NB4 (cell line): ENCODE results near the gene GAL3ST1.

ENCODE experiments used
- POLR2A ChIP-seq: IDR thresholded peaks from 2 replicates; pipeline ENCODE4 v1.6.1; 2011; ENCODE audit warnings: mild to moderate bottlenecking; ENCODE audit not compliant: insufficient read length; ENCODE audit errors: extremely low read depth
- TF ChIP-seq, protein P1 (sequence below): IDR thresholded peaks from one replicate; pipeline ENCODE4 v1.5.1; 2012; ENCODE audit warnings: low read depth, low read length

DNA sequence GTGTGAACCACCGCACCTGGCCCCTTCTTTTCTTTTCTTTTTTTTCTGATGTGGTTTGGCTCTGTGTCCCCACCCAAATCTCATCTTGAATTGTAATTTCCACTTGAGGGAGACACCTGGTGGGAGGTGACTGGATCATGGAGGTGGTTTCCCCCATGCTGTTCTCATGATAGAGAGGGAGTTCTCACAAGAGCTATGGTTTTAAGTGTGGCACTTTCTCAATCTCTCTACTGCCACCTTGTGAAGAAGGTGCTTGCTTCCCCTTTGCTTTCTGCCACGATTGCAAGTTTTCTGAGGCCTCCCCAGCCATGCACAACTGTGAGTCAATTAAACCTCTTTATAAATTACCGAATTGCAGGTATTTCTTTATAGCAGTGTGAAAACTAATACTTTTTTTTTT is 27.6 kb upstream of the GAL3ST1 start:
- TF ChIP-seq, protein P1, sequence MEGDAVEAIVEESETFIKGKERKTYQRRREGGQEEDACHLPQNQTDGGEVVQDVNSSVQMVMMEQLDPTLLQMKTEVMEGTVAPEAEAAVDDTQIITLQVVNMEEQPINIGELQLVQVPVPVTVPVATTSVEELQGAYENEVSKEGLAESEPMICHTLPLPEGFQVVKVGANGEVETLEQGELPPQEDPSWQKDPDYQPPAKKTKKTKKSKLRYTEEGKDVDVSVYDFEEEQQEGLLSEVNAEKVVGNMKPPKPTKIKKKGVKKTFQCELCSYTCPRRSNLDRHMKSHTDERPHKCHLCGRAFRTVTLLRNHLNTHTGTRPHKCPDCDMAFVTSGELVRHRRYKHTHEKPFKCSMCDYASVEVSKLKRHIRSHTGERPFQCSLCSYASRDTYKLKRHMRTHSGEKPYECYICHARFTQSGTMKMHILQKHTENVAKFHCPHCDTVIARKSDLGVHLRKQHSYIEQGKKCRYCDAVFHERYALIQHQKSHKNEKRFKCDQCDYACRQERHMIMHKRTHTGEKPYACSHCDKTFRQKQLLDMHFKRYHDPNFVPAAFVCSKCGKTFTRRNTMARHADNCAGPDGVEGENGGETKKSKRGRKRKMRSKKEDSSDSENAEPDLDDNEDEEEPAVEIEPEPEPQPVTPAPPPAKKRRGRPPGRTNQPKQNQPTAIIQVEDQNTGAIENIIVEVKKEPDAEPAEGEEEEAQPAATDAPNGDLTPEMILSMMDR: peak; percentile 45
- no peak for TF ChIP-seq POLR2A
